Glutamatergic neuron (in vitro differentiated cells): ENCODE data around the gene PRKAR1B. TPM values are rescaled to one million over a fixed set of nuclear protein-coding genes. Genes with fewer than 3 reads are reported as not detected.

Source experiments
- DNase-seq: peaks from one replicate; pipeline ENCODE4 v3.0.0; 2022
- H3K27ac Mint-ChIP-seq: one replicate; pipeline ENCODE4 v1.8.0; 2020; ENCODE audit warnings: mild to moderate bottlenecking, mixed read lengths, inconsistent platforms; ENCODE audit not compliant: unreplicated experiment
- H3K27me3 Mint-ChIP-seq: one replicate; pipeline ENCODE4 v1.8.0; 2020; ENCODE audit warnings: mild to moderate bottlenecking, moderate library complexity, mixed read lengths, inconsistent platforms; ENCODE audit not compliant: unreplicated experiment
- H3K36me3 Mint-ChIP-seq: one replicate; pipeline ENCODE4 v1.8.0; 2020; ENCODE audit warnings: mild to moderate bottlenecking, mixed read lengths, inconsistent platforms; ENCODE audit not compliant: unreplicated experiment
- H3K4me1 Mint-ChIP-seq: one replicate; pipeline ENCODE4 v1.8.0; 2020; ENCODE audit warnings: mild to moderate bottlenecking, low read depth, mixed read lengths, inconsistent platforms; ENCODE audit not compliant: unreplicated experiment
- H3K4me3 Mint-ChIP-seq: one replicate; pipeline ENCODE4 v1.8.0; 2020; ENCODE audit warnings: mild to moderate bottlenecking, mixed read lengths, inconsistent platforms; ENCODE audit not compliant: unreplicated experiment
- H3K9me3 Mint-ChIP-seq: one replicate; pipeline ENCODE4 v1.8.0; 2020; ENCODE audit warnings: mild to moderate bottlenecking, moderate library complexity, mixed read lengths, inconsistent platforms; ENCODE audit not compliant: unreplicated experiment
- total RNA-seq: library from RNA; stranded (reverse); fragmentation: NEBNext Ultra II Directional; extraction: Animal tissue kit (Norgen Biotek cat#: 25700); gene quantifications from one replicate; pipeline ENCODE4 v1.2.1, GENCODE V29; 2021; ENCODE audit not compliant: unreplicated experiment
- TF ChIP-seq, protein P1 (sequence below): fragments of 200-600 bp; sonication (generic); IDR thresholded peaks from one replicate; pipeline ENCODE4 v1.5.0; 2021; ENCODE audit not compliant: partially characterized antibody, unreplicated experiment

Gene PRKAR1B
- total RNA-seq, 1 donor from 2014 or later: 12.8 TPM

DNA sequence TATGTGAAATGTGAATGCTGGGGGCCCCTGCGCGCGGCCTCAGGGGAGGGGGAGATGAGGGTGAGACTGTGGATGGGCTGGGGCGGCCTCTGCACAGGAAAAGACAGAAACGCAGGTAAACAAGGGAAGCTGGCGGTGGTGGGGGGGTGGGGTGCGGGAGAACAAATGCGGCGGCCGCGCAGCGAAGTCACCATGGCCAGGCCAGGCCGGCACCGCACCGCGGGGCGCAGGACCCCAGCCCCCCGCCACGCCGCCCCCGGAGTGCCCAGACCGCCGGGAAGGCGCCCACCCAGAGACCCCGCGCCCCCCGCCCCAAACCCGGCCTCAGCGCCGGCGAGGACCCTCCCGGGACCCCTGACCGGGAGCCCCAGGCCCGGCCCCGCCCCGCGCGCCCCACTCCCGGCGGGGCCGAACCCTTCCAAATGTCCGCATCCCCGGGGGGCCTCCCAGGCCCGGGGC is 15.1 kb downstream of the PRKAR1B start:
- TF ChIP-seq, protein P1, sequence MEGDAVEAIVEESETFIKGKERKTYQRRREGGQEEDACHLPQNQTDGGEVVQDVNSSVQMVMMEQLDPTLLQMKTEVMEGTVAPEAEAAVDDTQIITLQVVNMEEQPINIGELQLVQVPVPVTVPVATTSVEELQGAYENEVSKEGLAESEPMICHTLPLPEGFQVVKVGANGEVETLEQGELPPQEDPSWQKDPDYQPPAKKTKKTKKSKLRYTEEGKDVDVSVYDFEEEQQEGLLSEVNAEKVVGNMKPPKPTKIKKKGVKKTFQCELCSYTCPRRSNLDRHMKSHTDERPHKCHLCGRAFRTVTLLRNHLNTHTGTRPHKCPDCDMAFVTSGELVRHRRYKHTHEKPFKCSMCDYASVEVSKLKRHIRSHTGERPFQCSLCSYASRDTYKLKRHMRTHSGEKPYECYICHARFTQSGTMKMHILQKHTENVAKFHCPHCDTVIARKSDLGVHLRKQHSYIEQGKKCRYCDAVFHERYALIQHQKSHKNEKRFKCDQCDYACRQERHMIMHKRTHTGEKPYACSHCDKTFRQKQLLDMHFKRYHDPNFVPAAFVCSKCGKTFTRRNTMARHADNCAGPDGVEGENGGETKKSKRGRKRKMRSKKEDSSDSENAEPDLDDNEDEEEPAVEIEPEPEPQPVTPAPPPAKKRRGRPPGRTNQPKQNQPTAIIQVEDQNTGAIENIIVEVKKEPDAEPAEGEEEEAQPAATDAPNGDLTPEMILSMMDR: no peak
- H3K4me1 Mint-ChIP-seq: no peaks in the 10 kb centered on the region
- H3K27me3 Mint-ChIP-seq: peaks cover 11% of the 10 kb centered on the region
- no peak for DNase-seq
- H3K9me3 Mint-ChIP-seq: peaks cover 5% of the 10 kb centered on the region
- H3K4me3 Mint-ChIP-seq: no peak overlapping the region
- no peak overlapping the region for H3K27ac Mint-ChIP-seq
- H3K36me3 Mint-ChIP-seq: peaks cover 5% of the 10 kb centered on the region

DNA sequence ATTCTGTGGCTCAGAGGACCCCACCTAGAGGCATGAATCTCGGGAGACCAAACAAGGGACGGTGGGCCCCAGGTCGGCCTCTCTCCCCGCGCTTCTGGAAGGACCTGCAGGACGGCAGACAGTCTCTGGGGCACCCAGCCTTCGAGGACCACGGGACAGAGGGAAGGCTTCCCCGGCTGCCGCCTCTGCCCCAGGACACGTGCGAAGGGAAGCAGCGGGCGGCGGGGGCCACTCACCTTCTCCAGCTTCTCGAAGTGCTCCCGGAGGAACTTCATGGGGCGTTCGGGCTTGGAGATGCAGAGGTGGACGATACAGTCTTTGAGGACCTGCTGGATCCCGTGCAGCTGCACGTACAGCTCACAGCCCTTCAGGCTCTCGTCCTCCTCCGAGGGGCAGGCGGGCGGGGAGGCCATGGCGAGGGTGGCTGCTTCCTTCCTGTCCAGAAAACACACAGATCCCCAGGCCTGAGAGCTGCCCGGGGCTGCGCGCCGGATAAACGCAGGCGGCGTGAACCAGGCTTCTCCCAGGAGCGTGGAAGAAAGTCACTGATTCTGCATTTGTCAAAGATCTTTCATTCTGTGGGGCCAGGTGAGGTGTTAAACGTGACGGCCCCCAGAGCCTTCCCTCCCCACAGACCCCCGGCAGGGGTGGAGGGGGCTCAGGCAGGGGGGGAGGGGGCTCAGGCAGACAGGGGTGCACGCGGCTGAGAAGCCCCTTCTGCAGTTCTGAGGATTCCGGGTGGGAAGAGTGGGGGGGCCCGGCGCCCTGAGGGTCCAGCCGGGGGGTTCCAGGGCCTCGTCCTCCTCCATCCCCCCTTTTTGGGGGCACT is 15.8 kb downstream of the PRKAR1B start:
- H3K27ac Mint-ChIP-seq: no peak overlapping the region
- DNase-seq: no peak
- TF ChIP-seq, protein P1: no peak
- H3K36me3 Mint-ChIP-seq: peaks cover 6% of the 10 kb centered on the region
- peaks cover 11% of the 10 kb centered on the region for H3K27me3 Mint-ChIP-seq
- peak overlapping the region; percentile 34 for H3K4me3 Mint-ChIP-seq
- H3K4me1 Mint-ChIP-seq: no peaks in the 10 kb centered on the region
- peaks cover 5% of the 10 kb centered on the region for H3K9me3 Mint-ChIP-seq

DNA sequence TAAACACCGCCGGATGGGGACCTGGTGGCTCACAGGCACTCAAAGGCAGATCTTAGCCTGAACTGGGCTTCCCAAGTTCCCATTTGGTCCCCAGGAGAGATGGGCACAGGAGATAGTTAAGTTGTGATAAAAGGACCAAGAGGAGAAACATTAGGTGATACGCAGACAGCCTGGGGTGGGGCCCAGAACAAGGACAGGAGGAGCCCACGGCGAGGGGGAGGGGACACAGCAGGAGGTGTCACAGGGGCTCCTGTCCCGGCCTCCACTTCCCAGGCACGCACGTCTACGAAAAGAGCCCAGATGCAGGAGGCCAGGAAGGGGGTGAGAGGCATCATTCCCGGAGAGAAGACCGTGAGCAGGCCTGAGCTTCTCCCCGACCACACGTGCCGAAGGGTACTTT is 16.9 kb downstream of the PRKAR1B start:
- Mint-ChIP-seq H3K4me1 (no peaks in the 10 kb centered on the region), H3K27ac (no peak overlapping the region), H3K27me3 (peaks cover 11% of the 10 kb centered on the region), H3K9me3 (peaks cover 5% of the 10 kb centered on the region), H3K36me3 (peaks cover 6% of the 10 kb centered on the region), H3K4me3 (no peak overlapping the region)
- TF ChIP-seq, protein P1: no peak
- DNase-seq: no peak

DNA sequence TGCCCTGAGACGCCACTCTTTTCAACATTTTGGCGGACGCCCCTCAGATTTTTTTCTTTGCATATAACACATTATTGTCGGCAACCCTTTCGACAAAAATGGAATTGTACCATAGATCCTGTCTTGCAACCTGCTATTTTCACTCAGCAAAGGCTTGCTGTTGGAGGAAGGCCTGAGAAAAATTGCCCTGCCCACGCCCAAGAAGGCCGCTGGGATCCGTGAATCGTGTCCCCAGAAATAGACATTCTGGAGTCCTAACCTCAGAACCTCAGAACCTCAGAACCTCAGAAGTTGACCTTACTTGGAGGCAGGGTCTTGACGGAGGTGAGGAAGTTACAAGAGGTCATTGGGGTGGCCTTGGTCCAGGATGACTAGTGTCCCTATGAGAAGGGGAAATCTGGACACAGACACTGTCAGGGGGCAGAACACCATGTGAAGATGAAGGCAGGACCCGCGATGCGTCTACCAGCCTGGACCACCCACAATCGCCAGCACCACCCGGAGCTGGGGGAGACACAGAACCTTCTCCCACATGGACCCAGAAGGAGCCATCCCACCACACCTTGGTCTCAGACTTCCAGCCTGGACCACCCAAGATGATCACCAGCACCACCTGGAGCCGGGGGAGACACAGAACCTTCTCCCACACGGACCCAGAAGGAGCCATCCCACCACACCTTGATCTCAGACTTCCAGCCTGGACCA is 19.6 kb downstream of the PRKAR1B start:
- peaks cover 6% of the 10 kb centered on the region for H3K36me3 Mint-ChIP-seq
- no peaks in the 10 kb centered on the region for H3K4me1 Mint-ChIP-seq
- H3K27ac Mint-ChIP-seq: no peak overlapping the region
- no peak overlapping the region for H3K4me3 Mint-ChIP-seq
- no peak for DNase-seq
- H3K27me3 Mint-ChIP-seq: peaks cover 3% of the 10 kb centered on the region
- TF ChIP-seq, protein P1: no peak
- H3K9me3 Mint-ChIP-seq: peaks cover 2% of the 10 kb centered on the region

DNA sequence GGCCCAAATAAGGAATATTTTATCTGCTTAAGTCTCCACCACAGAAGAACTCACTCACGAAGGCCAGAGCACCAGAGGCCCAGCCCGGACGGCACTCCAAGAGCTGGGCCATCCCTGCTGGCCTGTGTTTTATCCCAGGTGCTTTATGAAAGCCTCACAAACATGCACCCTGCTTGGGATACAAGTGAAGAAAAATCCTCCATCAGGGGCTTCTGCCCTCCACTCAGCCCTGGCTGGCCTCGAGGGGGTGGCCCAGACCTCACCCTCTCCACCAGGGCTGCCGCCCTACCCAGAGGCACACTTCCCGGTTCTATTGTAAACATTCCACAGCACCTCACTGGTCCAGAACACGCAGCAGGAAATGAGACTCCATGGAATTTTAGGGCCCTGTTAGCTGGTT is 20.4 kb downstream of the PRKAR1B start:
- Mint-ChIP-seq H3K4me1 (no peaks in the 10 kb centered on the region), H3K9me3 (peaks cover 2% of the 10 kb centered on the region), H3K27ac (no peak overlapping the region), H3K27me3 (peaks cover 3% of the 10 kb centered on the region), H3K36me3 (peaks cover 6% of the 10 kb centered on the region), H3K4me3 (no peak overlapping the region)
- TF ChIP-seq, protein P1: no peak
- no peak for DNase-seq
